Measurements from ENCODE around the gene FASTKD1.
A peak's percentile ranks its signal among the peaks of the same experiment; 100 is the strongest.
"Not testable (repeated sequence)": the region's sequence is repeated elsewhere in the genome, so short reads cannot be mapped to it uniquely, and the experiment has no call there.

FASTKD1 gene

GRCh38 chr2:169584005-169584877 is 10.6 kb upstream of the FASTKD1 start, which contains the start of gene PPIG:
Gene PPIG (plus strand): TSS chr2:169584351. CDS start chr2:169604042, 19,691 bp downstream.
- peak within 1 kb of the TSS; percentile 78 for H3K4me3 ChIP-seq (ENCODE audit: low read depth, low read length)
- DNase-seq (ENCODE audit: low read depth): peak; percentile 97
- TF ChIP-seq POLR2A (IDR thresholded peaks at IDR 0.05; ENCODE audit: extremely low read depth, insufficient read length) (peak; percentile 62), MYC (IDR thresholded peaks at IDR 0.05; ENCODE audit: low read depth, low read length) (peak; percentile 73)
- TF ChIP-seq, protein P1, sequence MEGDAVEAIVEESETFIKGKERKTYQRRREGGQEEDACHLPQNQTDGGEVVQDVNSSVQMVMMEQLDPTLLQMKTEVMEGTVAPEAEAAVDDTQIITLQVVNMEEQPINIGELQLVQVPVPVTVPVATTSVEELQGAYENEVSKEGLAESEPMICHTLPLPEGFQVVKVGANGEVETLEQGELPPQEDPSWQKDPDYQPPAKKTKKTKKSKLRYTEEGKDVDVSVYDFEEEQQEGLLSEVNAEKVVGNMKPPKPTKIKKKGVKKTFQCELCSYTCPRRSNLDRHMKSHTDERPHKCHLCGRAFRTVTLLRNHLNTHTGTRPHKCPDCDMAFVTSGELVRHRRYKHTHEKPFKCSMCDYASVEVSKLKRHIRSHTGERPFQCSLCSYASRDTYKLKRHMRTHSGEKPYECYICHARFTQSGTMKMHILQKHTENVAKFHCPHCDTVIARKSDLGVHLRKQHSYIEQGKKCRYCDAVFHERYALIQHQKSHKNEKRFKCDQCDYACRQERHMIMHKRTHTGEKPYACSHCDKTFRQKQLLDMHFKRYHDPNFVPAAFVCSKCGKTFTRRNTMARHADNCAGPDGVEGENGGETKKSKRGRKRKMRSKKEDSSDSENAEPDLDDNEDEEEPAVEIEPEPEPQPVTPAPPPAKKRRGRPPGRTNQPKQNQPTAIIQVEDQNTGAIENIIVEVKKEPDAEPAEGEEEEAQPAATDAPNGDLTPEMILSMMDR (IDR thresholded peaks at IDR 0.05; ENCODE audit: low read depth, low read length): no peak
- TF ChIP-seq, protein P2, sequence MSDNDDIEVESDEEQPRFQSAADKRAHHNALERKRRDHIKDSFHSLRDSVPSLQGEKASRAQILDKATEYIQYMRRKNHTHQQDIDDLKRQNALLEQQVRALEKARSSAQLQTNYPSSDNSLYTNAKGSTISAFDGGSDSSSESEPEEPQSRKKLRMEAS (IDR thresholded peaks at IDR 0.05; ENCODE audit: low read depth, low read length): peak; percentile 55; the same call in 1 of the 2 replicates

- TF ChIP-seq MYC (IDR thresholded peaks at IDR 0.05; ENCODE audit: low read depth, low read length): no peak
- TF ChIP-seq, protein P1 (IDR thresholded peaks at IDR 0.05; ENCODE audit: low read depth, low read length): no peak
- no peak for TF ChIP-seq POLR2A (IDR thresholded peaks at IDR 0.05; ENCODE audit: extremely low read depth, insufficient read length)
- TF ChIP-seq, protein P2 (IDR thresholded peaks at IDR 0.05; ENCODE audit: low read depth, low read length): no peak
- DNase-seq (ENCODE audit: low read depth): no peak
- no peak overlapping the region for H3K4me3 ChIP-seq (ENCODE audit: low read depth, low read length)
Observed at GRCh38 chr2:169583518-169583917, 9.9 kb upstream of the FASTKD1 start.

DNA sequence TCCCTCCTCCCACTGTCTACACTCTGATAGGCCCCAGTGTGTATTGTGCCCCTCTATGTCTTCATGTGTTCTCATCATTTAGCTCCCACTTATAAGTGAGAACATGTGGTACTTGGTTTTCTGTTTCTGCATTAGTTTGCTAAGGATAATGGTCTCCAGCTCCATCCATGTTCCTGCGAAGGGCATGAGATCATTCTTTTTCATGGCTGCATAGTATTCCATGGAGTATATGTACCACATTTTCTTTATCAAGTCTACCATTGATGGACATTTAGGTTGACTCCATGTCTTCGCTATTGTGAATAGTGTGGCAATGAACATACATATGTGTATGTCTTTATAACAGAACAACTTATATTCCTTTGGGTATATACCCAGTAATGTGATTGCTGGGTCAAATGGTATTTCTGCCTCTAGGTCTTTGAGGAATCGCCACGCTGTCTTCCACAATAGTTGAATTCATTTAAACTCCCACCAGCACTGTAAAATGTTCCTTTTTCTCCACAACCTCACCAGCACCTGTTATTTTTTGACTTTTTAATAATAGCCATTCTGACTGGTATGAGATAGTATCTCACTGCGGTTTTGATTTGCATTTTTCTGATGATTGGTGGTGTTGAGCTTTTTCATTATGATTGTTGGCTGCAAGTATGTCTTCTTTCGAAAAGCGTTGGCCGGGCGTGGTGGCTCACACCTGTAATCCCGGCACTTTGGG is 9.0 kb upstream of the FASTKD1 start:
- DNase-seq (ENCODE audit: low read depth); H3K4me3 ChIP-seq (ENCODE audit: low read depth, low read length): not testable (repeated sequence)

DNA sequence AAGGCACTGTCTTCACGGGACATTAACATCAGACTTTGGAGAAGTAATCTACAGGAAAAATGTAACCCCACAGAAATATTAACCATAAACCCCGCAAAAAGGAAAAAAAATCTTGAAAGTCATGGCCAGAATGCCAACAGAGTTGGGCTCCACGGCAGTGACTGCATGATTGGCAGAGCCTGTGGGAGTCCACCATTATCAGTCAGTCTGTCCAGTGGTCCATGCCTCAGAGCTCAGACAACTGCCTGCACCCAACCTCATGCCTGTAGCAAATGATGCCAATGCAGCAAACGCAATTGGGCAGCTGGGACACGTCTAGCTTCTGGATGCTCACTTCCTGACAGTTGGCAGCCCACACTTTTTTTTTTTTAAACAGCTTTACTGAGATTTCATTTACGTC is 5.4 kb upstream of the FASTKD1 start:
- no peak for DNase-seq (ENCODE audit: low read depth)
- no peak overlapping the region for H3K4me3 ChIP-seq (ENCODE audit: low read depth, low read length)
- no peak for TF ChIP-seq MYC (IDR thresholded peaks at IDR 0.05; ENCODE audit: low read depth, low read length)
- TF ChIP-seq, protein P2 (IDR thresholded peaks at IDR 0.05; ENCODE audit: low read depth, low read length): no peak
- TF ChIP-seq POLR2A (IDR thresholded peaks at IDR 0.05; ENCODE audit: extremely low read depth, insufficient read length): no peak
- TF ChIP-seq, protein P1 (IDR thresholded peaks at IDR 0.05; ENCODE audit: low read depth, low read length): no peak

- DNase-seq (ENCODE audit: low read depth); H3K4me3 ChIP-seq (ENCODE audit: low read depth, low read length): not testable (repeated sequence)
Observed at GRCh38 chr2:169575264-169575663, 1.6 kb upstream of the FASTKD1 start.

DNA sequence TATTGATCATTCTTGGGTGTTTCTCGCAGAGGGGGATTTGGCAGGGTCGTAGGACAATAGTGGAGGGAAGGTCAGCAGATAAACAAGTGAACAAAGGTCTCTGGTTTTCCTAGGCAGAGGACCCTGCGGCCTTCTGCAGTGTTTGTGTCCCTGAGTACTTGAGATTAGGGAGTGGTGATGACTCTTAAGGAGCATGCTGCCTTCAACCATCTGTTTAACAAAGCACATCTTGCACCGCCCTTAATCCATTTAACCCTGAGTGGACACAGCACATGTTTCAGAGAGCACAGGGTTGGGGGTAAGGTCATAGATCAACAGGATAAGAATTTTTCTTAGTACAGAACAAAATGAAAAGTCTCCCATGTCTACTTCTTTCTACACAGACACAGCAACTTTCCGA is 874 bp upstream of the FASTKD1 start:
- DNase-seq (ENCODE audit: low read depth); H3K4me3 ChIP-seq (ENCODE audit: low read depth, low read length): not testable (repeated sequence)

DNA sequence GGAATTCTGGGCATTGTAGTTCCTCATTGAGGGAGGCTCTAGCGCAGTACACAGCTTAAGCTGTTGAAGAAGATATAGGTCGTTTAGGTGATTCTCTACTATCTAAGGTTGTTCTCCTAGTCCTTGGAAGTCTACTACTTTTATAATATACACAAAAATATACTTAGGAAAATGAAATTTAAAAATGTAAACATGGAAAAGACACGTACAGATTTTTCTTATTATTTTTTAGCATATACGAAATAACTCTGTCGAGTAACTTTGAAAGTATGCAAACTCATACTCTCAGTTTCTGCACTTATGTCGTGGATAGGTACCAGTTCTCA is 272 bp upstream of the FASTKD1 start:
- H3K4me3 ChIP-seq (ENCODE audit: low read depth, low read length): peak overlapping the region; percentile 96
- DNase-seq (ENCODE audit: low read depth): no peak
- no peak for TF ChIP-seq MYC (IDR thresholded peaks at IDR 0.05; ENCODE audit: low read depth, low read length)
- TF ChIP-seq, protein P1 (IDR thresholded peaks at IDR 0.05; ENCODE audit: low read depth, low read length): no peak
- no peak for TF ChIP-seq POLR2A (IDR thresholded peaks at IDR 0.05; ENCODE audit: extremely low read depth, insufficient read length)
- TF ChIP-seq, protein P2 (IDR thresholded peaks at IDR 0.05; ENCODE audit: low read depth, low read length): no peak

Measured in NB4 (cell line).